Fibroblast of skin of right biceps (primary cell): ENCODE results near the gene GM2A.
"Not testable (repeated sequence)": the region's sequence is repeated elsewhere in the genome, so short reads cannot be mapped to it uniquely, and the experiment has no call there.

ENCODE experiments used
- DNase-seq: peaks from one replicate; pipeline ENCODE4 v3.0.0-alpha.2; 2013

The GM2A gene

DNA sequence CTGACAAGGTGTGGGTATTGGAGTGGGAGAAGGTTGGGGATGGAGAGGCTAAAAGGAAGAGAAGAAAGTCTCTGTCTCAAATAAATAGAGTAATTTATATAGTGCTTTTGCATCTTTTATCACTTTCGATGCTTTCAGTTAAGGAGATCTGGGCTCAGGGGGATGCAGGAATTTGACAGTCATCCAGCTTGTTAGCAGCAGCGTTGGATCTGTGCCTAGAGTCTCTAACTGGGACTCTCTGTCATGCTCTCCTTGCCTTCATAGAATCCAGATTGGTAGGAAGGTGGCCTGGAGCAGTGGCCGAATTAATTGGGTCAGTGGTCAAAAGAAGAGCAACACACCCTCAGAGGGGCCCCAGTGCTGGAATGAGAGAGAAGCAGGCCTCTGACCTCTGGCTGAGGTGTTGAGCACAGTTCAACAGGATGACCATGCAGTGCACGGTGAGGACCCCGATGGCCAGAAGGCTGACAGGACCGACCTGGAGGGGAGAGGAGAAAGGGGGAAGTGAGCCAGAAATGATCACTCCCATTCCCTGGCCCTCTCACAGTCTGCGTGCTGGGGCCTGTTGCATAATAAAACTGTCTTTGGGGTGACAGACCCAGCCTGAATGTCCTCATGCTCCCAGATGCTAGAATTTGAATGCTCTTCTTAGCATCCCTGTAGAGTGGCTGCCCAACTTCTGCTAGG is 42.9 kb downstream of the GM2A start:
- no peak for DNase-seq

DNA sequence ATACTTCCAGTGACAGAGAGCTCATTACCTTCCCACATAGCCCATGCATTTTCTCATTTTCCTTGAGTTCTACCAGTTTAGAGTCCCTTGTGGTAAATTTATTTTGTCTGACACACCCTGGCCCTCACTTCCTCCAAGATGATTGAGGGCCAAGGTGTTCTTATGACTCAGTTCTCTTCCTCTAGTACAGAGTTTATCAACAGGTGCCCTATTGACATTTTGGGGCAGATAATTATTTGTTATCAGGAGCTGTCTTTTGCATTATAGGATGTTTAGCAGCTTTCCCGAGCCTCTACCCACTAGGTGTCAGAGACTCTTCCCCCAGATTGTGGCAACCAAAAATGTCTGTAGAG is 43.5 kb downstream of the GM2A start:
- DNase-seq: no peak

- no peak for DNase-seq
Measured at GRCh38 chr5:151296974-151297373, 44.0 kb downstream of the GM2A start.

GRCh38 chr5:151298063-151298855 is 45.3 kb downstream of the GM2A start:
- peak; percentile 51 for DNase-seq

DNA sequence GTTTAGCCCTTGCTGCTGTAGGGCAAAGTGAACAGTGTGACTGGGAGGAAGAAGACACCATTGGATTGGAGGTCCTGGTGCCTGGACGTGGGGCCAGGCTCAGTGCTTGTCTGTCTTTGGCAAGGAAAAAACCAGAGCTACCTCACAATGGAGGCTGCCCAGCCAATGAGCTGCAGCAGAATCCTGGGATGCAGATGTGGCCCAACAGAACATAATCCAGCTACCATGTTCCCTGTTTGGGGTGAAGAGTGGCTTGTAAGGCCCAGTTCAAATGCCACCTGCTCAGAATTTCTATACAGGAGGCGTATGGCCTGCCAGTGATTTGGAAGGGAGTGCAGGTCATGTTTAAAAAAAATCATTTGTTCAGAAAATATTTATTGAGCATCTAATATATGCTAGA is 50.7 kb downstream of the GM2A start, which contains the start of gene SLC36A3:
Gene SLC36A3, minus strand, starts transcription at position 101 of the 400 bp plus-strand sequence. CDS start 412 bp downstream, outside the sequence.
- DNase-seq: no peak

GRCh38 chr5:151309266-151309665 is 56.3 kb downstream of the GM2A start:
- DNase-seq: not testable (repeated sequence)

DNA sequence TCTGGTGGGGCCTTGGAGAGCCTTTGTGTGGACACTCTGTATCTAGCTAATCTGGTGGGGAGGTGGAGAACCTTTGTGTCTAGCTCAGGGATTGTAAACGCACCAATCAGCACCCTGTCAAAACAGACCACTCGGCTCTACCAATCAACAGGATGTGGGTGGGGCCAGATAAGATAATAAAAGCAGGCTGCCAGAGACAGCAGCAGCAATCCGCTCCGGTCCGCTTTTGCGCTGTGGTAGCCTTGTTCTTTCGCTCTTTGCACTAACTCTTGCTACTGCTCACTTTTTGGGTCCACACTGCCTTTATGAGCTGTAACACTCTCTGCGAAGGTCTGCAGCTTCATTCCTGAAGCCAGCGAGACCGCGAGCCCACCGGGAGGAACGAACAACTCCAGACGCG is 56.8 kb downstream of the GM2A start:
- DNase-seq: not testable (repeated sequence)

DNA sequence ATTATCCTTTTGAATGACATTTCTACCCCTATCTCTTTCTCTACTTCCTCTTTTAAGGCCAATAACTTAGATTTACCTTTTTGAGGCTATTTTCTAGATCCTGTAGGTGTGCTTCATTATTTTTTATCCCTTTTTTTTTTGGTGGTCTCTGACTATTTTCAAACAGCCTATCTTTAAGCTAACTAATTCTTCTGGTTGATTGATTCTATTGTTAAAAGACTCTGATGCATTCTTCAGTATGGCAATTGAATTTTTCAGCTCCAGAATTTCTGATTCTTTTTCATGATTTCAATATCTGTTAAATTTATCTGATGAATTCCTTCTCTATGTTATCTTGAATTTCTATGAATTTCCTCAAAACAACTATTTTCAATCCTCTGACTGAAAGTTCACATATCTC is 57.9 kb downstream of the GM2A start:
- DNase-seq: no peak

- DNase-seq: no peak
Measured at GRCh38 chr5:151312756-151313324, 59.9 kb downstream of the GM2A start.

DNA sequence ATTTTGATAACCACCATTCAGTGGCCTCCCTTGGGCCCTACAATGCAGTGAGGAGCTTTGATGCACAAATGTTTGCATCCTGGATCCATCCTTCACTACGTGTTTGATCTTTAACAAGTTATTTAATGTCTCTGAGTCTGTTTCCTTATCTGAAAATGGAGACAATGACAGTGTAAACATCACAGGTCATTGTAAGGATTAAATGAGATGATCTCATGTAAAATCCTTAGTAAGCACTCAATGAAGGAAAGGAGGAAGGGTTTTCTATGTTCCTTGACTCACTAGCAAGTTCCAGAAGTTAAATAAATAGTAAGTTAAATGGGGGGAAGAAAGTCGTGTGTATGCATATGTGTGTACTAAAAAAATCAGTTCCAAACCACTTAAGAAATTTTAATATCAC is 60.4 kb downstream of the GM2A start:
- no peak for DNase-seq

GRCh38 chr5:151315998-151316597 is 63.1 kb downstream of the GM2A start:
- DNase-seq: peak; percentile 54

GRCh38 chr5:151317871-151318270 is 64.9 kb downstream of the GM2A start:
- DNase-seq: no peak

GRCh38 chr5:151318850-151319732 is 66.1 kb downstream of the GM2A start:
- DNase-seq: no peak
